Ammon's horn (tissue), 1 donor: ENCODE data around the gene VPS72.

ENCODE experiments used
- DNase-seq: peaks from one replicate; pipeline ENCODE4 v3.0.0-alpha.2; 2016; ENCODE audit warnings: low spot score

Gene VPS72

DNA sequence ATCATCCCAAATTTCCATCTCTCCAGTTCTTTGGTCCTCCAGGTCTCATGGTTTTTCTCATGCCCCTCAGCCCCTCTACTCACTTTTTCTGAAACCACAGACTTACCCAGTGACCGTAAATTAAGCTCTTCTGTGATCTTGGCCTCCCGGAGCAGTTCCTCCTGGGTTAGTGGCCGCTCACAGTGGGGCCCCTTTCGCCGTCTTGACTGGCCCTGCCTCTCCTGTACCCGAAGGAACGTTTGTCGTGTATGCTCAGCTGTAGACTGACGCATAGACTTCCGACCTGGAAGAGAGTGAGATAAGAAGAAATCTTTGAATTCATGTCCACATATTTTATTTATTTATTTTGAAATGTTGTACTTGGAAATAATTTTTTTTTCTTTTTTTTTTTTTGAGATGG lies 5.8 kb downstream of the VPS72 start:
- no peak for DNase-seq

DNA sequence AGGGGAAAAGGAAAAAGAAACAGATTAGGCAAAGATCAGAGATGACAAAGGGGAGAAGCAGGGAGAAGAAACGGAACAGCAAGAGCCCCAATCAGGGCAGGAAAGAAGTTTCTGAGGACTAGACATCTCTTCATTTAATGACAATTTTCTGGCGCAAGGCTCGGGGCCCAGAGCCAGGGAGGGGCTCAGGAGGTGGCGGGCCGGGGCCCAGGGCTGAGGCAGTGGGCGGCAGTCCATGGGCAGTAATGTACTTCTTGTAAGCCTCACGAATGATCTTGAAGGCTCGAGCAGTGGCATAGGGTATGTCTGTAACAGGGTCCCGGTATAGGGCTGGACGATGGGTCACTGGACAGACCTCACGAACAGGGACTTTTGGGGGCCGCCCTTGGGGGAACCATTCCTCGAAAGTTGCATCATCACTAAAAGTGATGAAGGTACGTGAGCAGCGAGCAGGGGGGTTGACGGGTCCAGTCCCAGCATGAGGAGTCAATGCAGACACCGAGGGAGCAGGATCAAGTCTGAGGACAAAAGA lies 13.4 kb downstream of the VPS72 start:
- DNase-seq, result no peak

DNA sequence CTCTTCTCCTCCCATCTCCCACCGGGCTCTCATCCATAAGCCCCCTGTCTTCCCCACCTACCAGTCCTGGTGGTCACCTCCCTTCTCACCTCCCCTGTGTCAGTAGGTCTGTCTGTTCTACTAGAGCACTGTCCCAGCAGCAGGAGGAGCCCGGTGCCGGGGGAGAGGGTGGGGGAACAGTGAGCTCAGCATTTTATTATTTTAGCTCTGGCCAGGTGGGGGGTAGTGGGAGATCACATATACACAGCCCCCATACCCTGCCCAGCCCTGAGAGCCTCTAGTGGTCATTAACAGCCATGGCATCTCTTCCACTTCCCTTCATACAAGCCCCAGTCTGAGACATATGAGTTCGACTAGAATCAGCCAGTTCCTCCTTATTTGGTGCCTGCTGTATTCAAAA lies 14.1 kb downstream of the VPS72 start, which contains the start of gene TMOD4:
Gene TMOD4, minus strand, starts transcription at position 119 of the 400 bp plus-strand sequence. CDS start 1,106 bp downstream, outside the sequence.
- no peak for DNase-seq

DNA sequence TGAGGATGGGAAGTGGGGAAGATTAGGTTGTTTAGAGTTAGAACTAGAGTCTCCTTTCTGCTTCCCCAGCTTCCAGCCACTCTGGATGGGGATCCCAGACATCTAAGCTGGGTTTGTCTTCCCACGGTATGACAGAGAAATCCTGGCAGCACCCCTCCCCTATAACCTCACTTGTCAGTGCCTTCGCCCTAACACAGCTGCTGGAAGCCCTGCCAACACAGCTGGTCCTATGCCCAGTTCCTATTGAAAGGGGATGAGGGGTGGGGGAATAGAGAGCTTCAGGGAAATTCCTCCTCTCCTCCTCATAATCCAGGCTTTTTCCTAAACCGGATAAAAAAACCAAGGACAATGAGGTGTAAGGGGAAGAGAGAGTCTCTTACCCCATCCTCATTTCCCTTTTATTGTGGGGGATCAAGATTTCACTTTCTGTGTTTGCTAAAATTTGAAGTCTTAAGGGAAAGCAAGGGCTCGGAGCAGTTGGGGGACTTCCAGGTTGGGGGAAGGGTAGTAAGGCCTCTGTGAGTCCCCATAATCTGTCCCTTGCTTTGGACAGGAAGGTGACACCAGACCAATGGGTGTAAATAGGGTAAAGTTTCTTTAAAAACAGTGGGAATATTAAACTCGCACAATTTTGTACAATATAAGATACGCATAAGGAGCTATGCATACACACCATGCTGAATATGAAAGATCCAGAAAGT lies 14.8 kb downstream of the VPS72 start:
- DNase-seq, result peak; percentile 89

DNA sequence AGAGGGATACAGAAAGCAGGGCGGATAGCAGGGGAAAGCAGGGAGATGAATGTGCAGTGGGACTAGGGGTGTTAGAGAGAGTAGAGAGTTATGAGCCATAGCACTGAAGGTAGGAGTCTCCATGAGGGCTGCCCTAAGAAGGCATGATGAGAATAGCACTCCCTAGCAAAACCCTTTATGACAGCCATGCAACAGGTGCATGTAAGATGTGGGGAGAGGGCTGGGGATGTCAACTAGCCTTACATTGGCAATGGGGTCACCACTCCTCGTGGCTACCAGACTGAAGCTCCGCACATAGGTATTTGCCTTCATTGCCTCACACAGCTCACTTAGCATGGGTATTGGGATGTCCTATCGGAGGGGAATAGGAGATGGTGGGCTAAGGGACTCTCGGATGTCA lies 18.8 kb downstream of the VPS72 start:
- no peak for DNase-seq

DNA sequence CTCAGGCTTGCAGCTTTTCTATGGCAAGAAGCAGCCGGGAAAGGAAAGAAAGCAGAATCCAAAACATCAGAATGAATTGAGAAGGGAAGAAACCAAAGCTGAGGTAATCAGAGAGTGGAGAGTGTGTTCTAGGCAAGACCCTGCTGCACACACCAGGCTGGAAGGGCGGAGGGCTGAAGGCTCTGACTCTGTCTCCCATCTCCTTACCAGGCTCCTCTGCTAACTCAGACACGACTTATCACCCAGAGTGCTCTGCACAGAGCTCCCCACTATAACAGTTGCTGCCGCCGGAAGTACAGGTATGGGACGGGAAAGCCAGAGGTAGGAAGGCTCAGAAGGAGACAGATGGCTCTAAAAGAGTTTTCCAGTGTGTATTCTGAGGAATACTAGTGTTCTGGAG lies 22.9 kb downstream of the VPS72 start:
- no peak for DNase-seq

DNA sequence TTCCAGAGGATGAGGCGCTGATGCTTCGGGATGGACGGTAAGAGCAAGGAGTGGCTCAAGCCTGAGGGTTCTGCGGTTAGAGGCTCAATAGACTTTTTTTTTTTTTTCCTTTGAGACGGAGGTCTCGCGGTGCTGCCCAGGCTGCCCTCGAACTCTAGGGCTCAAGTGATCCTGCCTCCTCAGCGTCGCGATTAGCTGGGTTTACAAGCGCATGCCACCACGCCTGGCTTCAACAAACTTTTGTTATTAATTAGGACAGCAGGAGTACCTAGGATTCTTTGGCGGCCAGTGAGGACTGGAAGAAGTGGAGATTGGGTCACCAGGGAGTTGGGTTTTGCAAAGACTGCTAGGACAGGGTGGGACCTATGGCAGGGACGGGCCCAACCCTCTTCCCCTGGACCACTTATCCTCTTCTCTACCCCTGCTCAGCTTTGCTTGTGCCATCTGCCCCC lies 23.5 kb downstream of the VPS72 start:
- no peak for DNase-seq

DNA sequence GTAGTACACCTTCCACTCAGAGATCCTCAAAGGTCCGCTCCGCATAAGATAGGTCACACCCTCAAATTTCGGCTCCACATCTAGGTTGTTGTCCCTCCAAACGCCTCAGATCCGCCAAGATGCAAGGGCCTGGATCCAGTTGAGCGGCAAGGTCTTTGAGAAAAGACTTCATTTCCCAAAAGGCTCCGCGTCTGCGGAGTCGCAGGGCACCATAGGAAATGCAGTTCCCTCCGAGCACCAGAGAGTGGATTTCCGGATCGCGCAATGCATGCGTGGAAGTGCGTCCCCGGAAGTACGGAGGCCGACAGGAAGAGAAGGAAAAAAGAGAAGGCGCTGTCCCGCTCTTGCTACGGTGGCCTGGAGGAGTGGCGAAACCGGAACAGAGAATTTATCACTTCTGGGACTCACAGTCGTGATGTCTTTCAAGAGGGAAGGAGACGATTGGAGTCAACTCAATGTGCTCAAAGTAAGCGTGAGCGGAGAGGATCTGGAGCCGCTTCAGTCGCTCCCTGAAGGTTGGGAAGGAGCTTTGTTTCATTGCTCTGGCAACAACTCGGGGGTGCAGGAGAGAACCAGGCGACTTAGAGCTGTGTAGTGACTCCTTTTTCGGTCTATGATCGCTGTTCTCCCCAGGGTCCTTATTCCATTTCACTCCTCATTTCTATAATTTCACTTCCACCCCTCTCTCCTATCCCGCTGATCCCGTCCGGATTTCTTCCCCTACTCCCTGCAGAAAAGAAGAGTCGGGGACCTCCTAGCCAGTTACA lies 24.1 kb downstream of the VPS72 start, which contains the start of the genes LYSMD1 and SCNM1:
Gene LYSMD1, minus strand, starts transcription at position 165 of the 767 bp plus-strand sequence. CDS start 644 bp downstream, outside the sequence.
Gene SCNM1, plus strand, starts transcription at position 407 of the 767 bp plus-strand sequence. Its CDS starts 9 bp downstream, at position 416.
- peak; percentile 98 for DNase-seq

DNA sequence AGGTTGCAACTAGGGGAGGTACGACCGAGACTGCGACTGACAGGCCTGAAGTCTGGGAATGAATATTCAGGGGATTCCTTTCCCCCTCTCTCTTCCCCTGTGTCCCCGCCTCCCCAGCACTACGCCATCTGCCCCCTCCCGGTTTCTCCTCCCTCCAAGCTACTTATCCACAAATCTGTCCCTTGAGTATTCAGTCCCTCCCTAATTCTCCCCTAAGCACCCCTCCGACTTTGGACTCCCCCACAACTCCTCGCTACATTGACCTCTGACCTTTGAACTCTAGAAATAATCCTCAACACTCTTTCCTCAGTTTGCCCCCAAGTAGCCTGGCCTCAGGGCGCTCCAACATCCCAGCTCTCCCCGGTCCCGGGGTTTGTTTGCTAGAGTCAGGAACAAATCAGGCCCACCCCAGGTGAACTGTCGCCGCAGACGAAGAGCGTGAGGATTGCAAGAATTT lies 24.7 kb downstream of the VPS72 start:
- DNase-seq, result peak; percentile 63

DNA sequence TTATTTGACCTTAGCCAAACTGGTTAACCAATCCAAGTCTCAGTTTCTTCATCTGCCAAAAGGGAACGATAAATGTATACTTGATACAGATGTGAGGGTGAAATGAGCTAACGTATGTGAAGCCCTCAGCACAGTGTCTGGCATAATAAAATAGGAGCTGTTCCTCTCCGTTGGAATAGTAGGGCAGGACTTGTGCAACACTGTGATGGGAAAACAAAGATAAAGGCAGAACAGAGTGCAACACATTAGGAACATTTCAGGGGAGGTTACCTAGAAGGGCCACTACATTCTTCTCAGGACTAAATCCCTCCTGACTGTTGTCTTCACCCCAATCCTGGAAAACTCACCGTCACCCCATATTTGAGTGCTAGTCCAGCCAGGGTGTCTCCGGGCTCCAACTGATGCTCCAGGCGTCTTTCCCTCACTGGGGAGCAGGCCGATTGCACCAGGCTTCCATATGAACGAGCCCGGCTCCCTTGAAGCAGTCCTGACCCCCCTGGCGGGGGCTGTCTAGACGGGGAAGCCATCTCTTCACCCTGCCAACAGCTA lies 25.2 kb downstream of the VPS72 start:
- DNase-seq, result no peak

DNA sequence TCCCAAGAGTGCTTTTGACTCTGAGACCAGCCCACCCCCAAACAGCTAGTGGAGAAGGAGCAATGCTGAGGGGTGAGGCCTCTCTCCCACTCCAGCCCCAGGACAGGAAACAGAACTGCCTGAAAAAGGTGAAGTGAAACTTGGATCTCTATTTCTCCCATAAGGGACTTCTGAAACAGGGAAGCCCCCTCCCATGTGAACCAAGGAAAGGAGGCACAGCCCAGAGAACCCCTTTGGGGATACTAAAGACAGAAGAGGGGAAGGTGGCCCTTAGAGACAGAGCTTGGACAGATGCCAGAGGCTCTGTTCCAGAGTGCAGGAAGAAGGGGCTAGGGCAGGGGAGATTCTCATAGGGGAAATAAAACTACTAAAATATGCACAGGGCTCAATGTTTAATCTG lies 30.6 kb downstream of the VPS72 start:
- no peak for DNase-seq

DNA sequence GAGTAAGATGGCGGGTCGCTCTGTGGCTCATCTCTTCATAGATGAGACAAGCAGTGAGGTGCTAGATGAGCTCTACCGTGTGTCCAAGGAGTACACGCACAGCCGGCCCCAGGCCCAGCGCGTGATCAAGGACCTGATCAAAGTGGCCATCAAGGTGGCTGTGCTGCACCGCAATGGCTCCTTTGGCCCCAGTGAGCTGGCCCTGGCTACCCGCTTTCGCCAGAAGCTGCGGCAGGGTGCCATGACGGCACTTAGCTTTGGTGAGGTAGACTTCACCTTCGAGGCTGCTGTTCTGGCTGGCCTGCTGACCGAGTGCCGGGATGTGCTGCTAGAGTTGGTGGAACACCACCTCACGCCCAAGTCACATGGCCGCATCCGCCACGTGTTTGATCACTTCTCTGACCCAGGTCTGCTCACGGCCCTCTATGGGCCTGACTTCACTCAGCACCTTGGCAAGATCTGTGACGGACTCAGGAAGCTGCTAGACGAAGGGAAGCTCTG lies 31.2 kb downstream of the VPS72 start:
- DNase-seq, result no peak

DNA sequence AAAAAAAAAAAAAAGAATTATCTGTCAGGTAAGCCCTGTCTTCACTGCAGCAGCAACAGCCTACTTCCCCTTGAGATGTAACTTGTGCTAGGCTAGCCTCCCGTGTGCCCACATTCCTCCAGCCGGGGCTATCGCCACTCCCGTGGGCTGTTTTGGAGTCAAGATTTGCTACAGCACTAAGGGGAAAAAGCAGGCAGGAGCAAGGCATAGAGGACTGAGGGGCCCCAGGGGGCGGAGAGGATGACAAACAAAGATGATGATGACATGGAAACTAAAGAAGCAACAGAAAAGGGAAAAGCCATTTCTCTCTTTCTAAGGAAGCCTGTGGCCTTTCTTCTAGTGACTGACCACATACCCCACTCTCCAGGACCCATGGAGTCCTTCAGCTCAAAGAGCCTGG lies 31.7 kb downstream of the VPS72 start:
- DNase-seq, result no peak

DNA sequence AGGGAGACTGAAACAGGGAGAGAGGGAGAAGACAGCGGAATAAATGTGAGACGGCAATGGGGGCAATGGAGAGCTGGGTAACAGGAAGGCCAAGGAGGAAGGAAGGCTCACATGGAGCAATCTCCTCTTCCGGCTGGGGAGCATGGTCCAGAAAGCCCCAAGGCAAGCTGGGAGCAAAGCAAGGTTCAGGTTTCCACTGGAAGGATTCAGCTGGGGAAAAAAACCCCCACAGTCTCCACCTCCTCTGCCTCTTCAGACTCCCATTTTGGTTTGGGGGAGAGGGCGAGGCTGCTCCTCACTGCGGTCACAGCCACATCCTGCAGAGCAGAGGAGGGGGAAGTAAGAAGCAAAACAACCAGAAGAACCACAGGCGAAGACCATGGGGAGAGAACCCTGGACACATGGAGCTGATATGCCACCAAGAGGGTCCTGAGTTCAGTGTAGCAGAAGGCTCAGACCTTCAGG lies 32.9 kb downstream of the VPS72 start:
- no peak for DNase-seq

DNA sequence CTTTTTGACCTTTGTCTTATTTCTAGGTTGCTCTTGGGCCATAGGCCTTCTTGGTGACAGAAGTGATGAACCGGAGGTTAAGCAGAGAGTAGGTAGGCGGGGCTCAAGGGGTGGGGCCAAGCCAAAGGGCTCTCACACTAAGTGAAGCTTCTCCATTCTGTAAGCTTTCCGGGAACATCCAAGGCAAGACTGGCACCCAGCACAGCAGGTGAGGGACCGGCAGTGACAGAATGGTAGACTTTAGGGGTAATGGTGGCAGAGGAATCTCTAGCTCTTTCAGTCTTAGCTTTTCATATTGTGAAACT lies 33.5 kb downstream of the VPS72 start, which contains the start of gene TNFAIP8L2:
Gene TNFAIP8L2, plus strand, starts transcription at position 135 of the 305 bp plus-strand sequence. CDS start 2,049 bp downstream, outside the sequence.
- peak; percentile 61 for DNase-seq

DNA sequence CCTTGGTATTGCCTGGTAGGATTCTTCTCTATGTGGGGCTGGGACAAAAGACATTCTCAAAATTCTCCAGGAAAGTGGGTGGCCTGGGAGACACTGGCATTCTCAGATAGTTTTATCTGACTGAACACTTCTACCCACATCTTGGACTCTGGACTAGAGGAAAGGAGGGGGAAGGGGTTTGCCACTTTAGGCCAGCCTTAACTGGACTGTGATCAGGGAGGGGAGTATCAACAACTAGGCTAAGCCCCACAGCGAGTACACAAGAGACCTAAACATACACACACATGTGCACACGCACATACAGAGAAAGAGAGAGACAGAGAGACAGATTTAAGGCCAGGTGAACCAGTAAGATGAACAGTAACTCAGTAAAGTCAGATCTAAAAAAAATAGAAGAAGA lies 42.3 kb downstream of the VPS72 start:
- no peak for DNase-seq

DNA sequence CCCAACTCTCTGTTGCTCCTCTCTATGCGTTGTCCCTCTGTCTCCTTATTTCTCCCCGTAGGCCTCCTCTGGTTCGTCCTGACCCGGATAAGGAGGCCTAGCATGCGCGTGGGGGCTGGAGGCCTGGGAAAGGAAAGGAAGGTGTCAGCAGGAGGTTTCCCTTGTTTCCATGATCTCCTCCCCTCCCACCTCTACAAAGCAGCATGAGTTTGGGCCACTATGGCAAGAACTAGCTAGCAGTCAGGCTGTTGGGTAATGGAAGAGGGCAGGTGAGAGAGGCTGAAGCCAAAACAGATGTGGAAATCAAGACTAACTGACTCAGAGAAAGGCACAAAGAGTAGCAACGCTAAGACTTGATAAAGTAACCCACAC lies 42.9 kb downstream of the VPS72 start:
- DNase-seq, result no peak

DNA sequence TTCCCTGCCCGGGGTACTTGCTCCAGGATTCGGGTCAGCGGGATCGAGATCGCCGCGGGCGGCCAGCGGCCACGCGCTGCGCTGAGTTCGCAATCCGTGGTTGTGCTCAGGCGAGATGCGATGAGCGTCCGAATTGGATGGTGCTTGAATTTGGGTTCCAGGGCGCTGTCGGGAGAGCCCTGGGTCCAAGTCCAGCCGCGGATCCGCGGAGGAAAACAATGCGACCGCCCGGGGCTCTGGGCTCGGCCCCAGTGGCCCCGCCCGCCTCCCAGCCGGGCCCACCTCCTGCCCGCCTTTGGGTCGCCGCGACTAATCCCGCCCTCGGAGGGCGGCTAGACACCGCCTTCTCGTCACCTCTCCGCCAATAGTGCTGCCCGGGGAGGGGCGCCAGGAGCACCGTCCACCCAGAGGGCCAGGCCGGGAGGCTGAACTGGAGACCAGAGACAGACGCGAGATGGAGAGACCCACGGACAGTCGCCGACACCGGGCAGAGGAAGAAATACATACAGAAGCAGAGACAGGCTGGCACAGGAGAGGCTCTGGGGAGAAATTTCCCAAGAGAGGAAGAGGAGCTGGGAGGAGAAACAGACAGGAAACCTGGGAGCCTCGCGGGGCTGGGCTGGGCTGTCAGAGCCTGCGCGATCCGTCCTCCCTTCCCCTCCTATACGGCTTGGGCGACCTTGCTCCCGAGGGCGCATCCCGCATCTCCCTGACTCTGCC lies 43.4 kb downstream of the VPS72 start, which contains the start of gene SEMA6C:
Gene SEMA6C, minus strand, starts transcription at position 220 of the 720 bp plus-strand sequence. CDS start 4,010 bp downstream, outside the sequence.
- DNase-seq, result peak; percentile 98

DNA sequence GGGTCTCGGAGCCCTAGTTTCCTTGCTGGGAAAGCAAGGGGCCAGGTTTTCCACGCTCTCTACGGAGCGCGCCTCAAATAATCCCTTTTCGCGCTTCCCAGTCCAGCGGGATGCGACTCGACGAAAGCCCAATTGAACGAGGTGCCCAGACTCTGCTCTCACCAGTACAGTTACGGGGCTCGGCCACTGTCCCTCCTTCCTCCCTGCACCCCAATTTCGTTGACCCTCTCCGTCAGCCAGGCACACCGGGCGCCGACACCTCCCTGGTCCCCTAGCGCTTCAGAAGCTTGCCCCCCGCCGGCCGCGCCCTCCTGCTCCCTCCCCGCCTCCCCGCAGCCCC lies 44.0 kb downstream of the VPS72 start:
- no peak for DNase-seq

DNA sequence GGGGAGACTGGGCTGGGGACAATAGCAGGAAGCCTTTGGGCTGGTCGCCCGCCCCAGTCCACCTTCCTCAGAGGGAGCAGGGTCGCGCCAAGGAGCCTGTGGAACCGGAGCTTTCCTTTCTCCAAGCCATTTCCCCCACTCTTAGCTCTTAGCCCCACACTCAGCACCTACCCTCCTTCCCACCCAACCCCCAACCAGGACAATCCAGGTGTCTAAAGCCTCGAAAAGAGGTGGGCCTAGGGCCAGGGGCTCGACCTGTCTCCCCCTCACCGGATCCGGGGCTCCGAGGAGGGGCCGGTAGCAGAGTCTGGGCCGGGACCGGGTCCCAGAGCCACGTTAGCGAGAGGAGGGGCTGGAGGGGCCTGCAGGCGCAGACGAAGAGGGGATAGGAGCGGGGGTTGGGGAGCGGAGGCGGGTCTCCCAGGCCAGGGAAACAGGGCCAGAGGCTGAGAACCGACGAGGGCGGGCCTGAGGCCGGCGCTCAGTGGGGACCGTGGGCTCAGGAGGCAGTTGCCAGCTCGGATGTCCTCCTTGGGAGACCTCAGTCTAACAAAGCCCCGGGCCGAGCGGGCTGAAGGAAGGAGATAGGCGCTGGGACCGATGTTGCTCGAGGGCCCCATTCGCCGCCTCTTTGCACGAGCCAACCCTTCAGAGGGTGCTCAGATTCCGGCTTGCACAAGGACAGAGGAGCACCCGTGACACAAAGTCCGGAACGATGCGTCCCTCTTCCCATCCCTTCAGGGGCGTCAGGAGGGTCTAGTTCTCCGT lies 44.5 kb downstream of the VPS72 start:
- DNase-seq, result no peak
